C4-2B (cell line): Measurements from ENCODE around the gene MDC1.

ENCODE experiments used
- CTCF ChIP-seq: fragments of 450-650 bp; conservative IDR thresholded peaks from 2 replicates; pipeline ENCODE4 v1.5.1; 2017; ENCODE audit warnings: mild to moderate bottlenecking
- ZFX ChIP-seq: fragments of 450-650 bp; IDR thresholded peaks from 2 replicates; pipeline ENCODE4 v1.6.1; 2017

GRCh38 chr6:30741063-30741779 lies 24.1 kb upstream of the MDC1 start:
- no peak for TF ChIP-seq CTCF
- no peak for TF ChIP-seq ZFX
